Testis (tissue), 3 donors: ENCODE measurements around the gene POLR3K. TPM values are rescaled to one million over a fixed set of nuclear protein-coding genes. Genes with fewer than 3 reads are reported as not detected.
A peak's percentile ranks its signal among the peaks of the same experiment; 100 is the strongest.

ENCODE experiments used
- DNase-seq: peaks from one replicate; pipeline ENCODE4 v3.0.0-alpha.2; 2019
- H3K27ac ChIP-seq, 2 donors: fragments of 200-600 bp; sonication (generic); one replicate each; pipeline ENCODE4 v1.5.1; 2019
- H3K27me3 ChIP-seq: fragments of 200-600 bp; sonication (generic); one replicate; pipeline ENCODE4 v1.5.1; 2019
- H3K36me3 ChIP-seq: fragments of 200-600 bp; sonication (generic); one replicate; pipeline ENCODE4 v1.5.1; 2017; ENCODE audit warnings: low read depth; ENCODE audit errors: missing control alignments
- H3K4me1 ChIP-seq: fragments of 200-600 bp; sonication (generic); one replicate; pipeline ENCODE4 v1.5.1; 2019
- H3K4me3 ChIP-seq, 2 donors: fragments of 200-600 bp; sonication (generic); one replicate each; pipeline ENCODE4 v1.5.1; 2017 to 2019
- H3K9me3 ChIP-seq: fragments of 200-600 bp; sonication (generic); one replicate; pipeline ENCODE4 v1.5.1; 2017
- CTCF ChIP-seq, 3 experiments: fragments of 450-650 bp in 2 of 3; fragments of 200-600 bp in 1 of 3; sonication (generic) in 1 of 3; IDR thresholded peaks; one replicate each; pipeline ENCODE4 v1.5.1; 2016 to 2019; ENCODE audit warnings: antibody characterized with exemption in 3 of 3, mild to moderate bottlenecking in 2 of 3, moderate library complexity in 1 of 3
- POLR2A ChIP-seq: fragments of 450-650 bp; IDR thresholded peaks from one replicate; pipeline ENCODE4 v1.6.1; 2017; ENCODE audit warnings: antibody characterized with exemption, mild to moderate bottlenecking, moderate library complexity
- WGBS, 2 donors: methylation state at CpG; one replicate each; pipeline ENCODE4 v1.1.5; 2018; 5-methylcytosine and 5-hydroxymethylcytosine counted together
- intact Hi-C: fragments of 100-400 bp; cut with DNase I; formaldehyde crosslinking; loops from one replicate; pipeline ENCODE4 v1.15.1; 2023; ENCODE audit warnings: low total_unique reads
- polyA plus RNA-seq: library from polyadenylated mRNA; stranded (reverse); fragments of 350-450 nt; fragmentation: Illumina TruSeq; extraction: RNeasy Lipid Tissue Mini Kit (QIAGEN cat#74804); gene quantifications from one replicate; pipeline ENCODE4 v1.2.3, GENCODE V29; 2014; ENCODE audit warnings: low read depth, low replicate concordance; ENCODE audit not compliant: insufficient read depth
- total RNA-seq, 2 donors: library from RNA; depleted of rRNA; stranded (reverse); fragments of >200 nt; gene quantifications; one replicate each; pipeline ENCODE4 v1.2.3, GENCODE V29; 2016

Gene POLR3K
- total and polyA plus RNA-seq, 3 donors from 2014 or later = 2.4 to 6.5 (median 3.0) TPM

GRCh38 chr16:71540-72401 lies 18.4 kb upstream of the POLR3K start:
- no peaks in the 10 kb centered on the region for H3K27me3 ChIP-seq
- 0 to 11% methylated on average over 6 to 29 of the region's 57 CpGs for WGBS, 2 donors
- TF ChIP-seq CTCF (IDR thresholded peaks at IDR 0.05) = no peak
- no peak for TF ChIP-seq POLR2A
- no peaks in the 10 kb centered on the region for H3K36me3 ChIP-seq
- no peaks in the 10 kb centered on the region for H3K9me3 ChIP-seq
- H3K4me1 ChIP-seq = peaks cover 13% of the 10 kb centered on the region
- DNase-seq = peak; percentile 80
- peak overlapping the region; percentile 56 to 83 for H3K27ac ChIP-seq
- H3K4me3 ChIP-seq = peak overlapping the region; percentile 65
- intact Hi-C loops = no loop called here

- Histone ChIP-seq H3K27ac (peak overlapping the region in 1 of 2 donors; percentile 83), H3K27me3 (no peaks in the 10 kb centered on the region), H3K4me1 (peaks cover 11% of the 10 kb centered on the region), H3K9me3 (no peaks in the 10 kb centered on the region), H3K4me3 (peak overlapping the region in 1 of 2 donors; percentile 65), H3K36me3 (no peaks in the 10 kb centered on the region)
- WGBS, 2 donors = 55 to 80% methylated on average over 1 to 4 of the region's 5 CpGs
- intact Hi-C loops = no loop called here
- DNase-seq = no peak
- TF ChIP-seq CTCF (IDR thresholded peaks at IDR 0.05) (no peak), POLR2A (no peak)
Observed at GRCh38 chr16:71210-71539, 17.8 kb upstream of the POLR3K start.

GRCh38 chr16:69181-69580 lies 15.8 kb upstream of the POLR3K start:
- intact Hi-C loops = no loop called here
- 53 to 93% methylated on average over 2 to 8 of the region's 8 CpGs for WGBS, 2 donors
- Histone ChIP-seq H3K27me3 (no peaks in the 10 kb centered on the region), H3K36me3 (no peaks in the 10 kb centered on the region), H3K27ac (no peak overlapping the region), H3K4me3 (no peak overlapping the region), H3K9me3 (no peaks in the 10 kb centered on the region), H3K4me1 (peaks cover 8% of the 10 kb centered on the region)
- TF ChIP-seq CTCF (IDR thresholded peaks at IDR 0.05) = no peak
- TF ChIP-seq POLR2A = no peak
- no peak for DNase-seq

- WGBS, 2 donors = 76 to 81% methylated on average over 10 to 27 of the region's 27 CpGs
- intact Hi-C loops = no loop called here
- no peak overlapping the region for H3K27ac ChIP-seq
- H3K9me3 ChIP-seq = no peaks in the 10 kb centered on the region
- H3K4me1 ChIP-seq = peaks cover 8% of the 10 kb centered on the region
- H3K27me3 ChIP-seq = no peaks in the 10 kb centered on the region
- no peak overlapping the region for H3K4me3 ChIP-seq
- no peak for TF ChIP-seq POLR2A
- DNase-seq = no peak
- H3K36me3 ChIP-seq = no peaks in the 10 kb centered on the region
Observed at GRCh38 chr16:67884-68789, 14.7 kb upstream of the POLR3K start.

GRCh38 chr16:67183-67791 lies 13.9 kb upstream of the POLR3K start:
- Histone ChIP-seq H3K36me3 (no peaks in the 10 kb centered on the region), H3K4me3 (no peak overlapping the region), H3K4me1 (peaks cover 8% of the 10 kb centered on the region), H3K27ac (no peak overlapping the region), H3K27me3 (no peaks in the 10 kb centered on the region), H3K9me3 (no peaks in the 10 kb centered on the region)
- intact Hi-C loops = no loop called here
- peak; percentile 50 for DNase-seq
- WGBS, 2 donors = 70 to 74% methylated on average over 7 to 10 of the region's 10 CpGs
- no peak for TF ChIP-seq CTCF (IDR thresholded peaks at IDR 0.05)
- TF ChIP-seq POLR2A = no peak
